ENCODE results near the gene HSPA12B. TPM values are rescaled to one million over a fixed set of nuclear protein-coding genes. Genes with fewer than 3 reads are reported as not detected.
A peak's percentile ranks its signal among the peaks of the same experiment; 100 is the strongest.

HSPA12B gene
- total RNA-seq, 6 donors from 2014 or later, result 18.4 to 53.7 (median 21.5) TPM

DNA sequence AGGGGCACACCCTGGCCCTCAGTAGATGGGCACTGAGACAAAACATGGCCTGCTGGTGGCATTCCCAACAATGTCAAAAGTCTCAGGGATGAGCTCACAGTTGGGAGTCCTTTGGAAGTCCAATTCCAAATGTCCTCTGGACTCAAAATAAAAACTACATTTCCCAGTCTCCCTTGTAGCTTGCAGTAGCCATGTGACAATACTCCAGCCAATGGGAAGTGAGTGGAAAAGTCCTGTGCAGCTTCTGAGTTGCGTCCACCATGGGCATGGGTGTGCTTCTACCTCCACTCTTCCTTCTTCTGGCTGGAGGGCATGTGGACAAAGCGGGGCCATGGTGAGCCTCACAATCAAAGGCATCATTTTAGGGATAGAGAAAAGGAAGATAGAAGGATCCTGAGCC lies 44.8 kb upstream of the HSPA12B start:
- TF ChIP-seq, protein P1, sequence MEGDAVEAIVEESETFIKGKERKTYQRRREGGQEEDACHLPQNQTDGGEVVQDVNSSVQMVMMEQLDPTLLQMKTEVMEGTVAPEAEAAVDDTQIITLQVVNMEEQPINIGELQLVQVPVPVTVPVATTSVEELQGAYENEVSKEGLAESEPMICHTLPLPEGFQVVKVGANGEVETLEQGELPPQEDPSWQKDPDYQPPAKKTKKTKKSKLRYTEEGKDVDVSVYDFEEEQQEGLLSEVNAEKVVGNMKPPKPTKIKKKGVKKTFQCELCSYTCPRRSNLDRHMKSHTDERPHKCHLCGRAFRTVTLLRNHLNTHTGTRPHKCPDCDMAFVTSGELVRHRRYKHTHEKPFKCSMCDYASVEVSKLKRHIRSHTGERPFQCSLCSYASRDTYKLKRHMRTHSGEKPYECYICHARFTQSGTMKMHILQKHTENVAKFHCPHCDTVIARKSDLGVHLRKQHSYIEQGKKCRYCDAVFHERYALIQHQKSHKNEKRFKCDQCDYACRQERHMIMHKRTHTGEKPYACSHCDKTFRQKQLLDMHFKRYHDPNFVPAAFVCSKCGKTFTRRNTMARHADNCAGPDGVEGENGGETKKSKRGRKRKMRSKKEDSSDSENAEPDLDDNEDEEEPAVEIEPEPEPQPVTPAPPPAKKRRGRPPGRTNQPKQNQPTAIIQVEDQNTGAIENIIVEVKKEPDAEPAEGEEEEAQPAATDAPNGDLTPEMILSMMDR (IDR thresholded peaks at IDR 0.05), result no peak
- TF ChIP-seq POLR2A (IDR thresholded peaks at IDR 0.05), result no peak
- TF ChIP-seq EP300 (IDR thresholded peaks at IDR 0.05), result no peak
- no peak for TF ChIP-seq POLR2AphosphoS5 (IDR thresholded peaks at IDR 0.05)
- no peaks in the 10 kb centered on the region for H3K36me3 ChIP-seq
- no peak for DNase-seq
- H3K27me3 ChIP-seq, result no peaks in the 10 kb centered on the region
- no peak overlapping the region for H3K4me3 ChIP-seq
- H3K9me3 ChIP-seq, result no peaks in the 10 kb centered on the region
- H3K4me1 ChIP-seq, result peaks cover 0 to 5% (median 2%) of the 10 kb centered on the region in 4 donors
- WGBS, 2 donors, result 57 to 71% methylated on average over 2 of the region's 2 CpGs
- H3K27ac ChIP-seq, result no peak overlapping the region
- ATAC-seq (ENCODE audit: low FRiP score in 2 of 2), result peak in 1 of 2 donors; percentile 84

DNA sequence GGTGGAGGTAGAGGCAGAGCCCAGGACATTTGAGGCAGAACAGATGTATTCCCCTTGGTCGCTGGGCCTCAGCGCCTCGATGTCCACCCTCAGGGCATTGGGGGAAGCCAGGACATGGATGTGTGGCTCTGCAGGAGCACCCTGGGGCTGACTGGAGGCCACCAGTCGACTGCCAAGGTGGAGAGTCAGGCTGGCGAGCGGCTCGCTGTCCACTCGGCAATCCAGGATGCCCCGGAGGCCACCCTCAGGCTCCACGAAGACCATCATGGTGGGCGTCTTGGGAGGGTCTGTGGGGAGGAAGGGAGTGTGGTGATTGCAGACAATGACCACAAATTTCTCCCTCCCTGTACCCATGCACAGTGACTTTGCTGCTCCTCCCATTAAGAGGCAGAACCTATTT lies 42.5 kb upstream of the HSPA12B start:
- H3K27me3 ChIP-seq, result no peaks in the 10 kb centered on the region
- H3K9me3 ChIP-seq, result no peaks in the 10 kb centered on the region
- WGBS, 2 donors, result 85 to 96% methylated on average over 8 to 11 of the region's 11 CpGs
- no peak for ATAC-seq (ENCODE audit: low FRiP score in 2 of 2)
- no peak overlapping the region for H3K4me3 ChIP-seq
- DNase-seq, result no peak
- no peaks in the 10 kb centered on the region for H3K36me3 ChIP-seq
- H3K4me1 ChIP-seq, result peaks cover 0 to 5% (median 2%) of the 10 kb centered on the region in 4 donors
- H3K27ac ChIP-seq, result no peak overlapping the region
- no peak for TF ChIP-seq POLR2AphosphoS5 (IDR thresholded peaks at IDR 0.05)
- no peak for TF ChIP-seq EP300 (IDR thresholded peaks at IDR 0.05)
- TF ChIP-seq, protein P1 (IDR thresholded peaks at IDR 0.05), result no peak
- TF ChIP-seq POLR2A (IDR thresholded peaks at IDR 0.05), result no peak

DNA sequence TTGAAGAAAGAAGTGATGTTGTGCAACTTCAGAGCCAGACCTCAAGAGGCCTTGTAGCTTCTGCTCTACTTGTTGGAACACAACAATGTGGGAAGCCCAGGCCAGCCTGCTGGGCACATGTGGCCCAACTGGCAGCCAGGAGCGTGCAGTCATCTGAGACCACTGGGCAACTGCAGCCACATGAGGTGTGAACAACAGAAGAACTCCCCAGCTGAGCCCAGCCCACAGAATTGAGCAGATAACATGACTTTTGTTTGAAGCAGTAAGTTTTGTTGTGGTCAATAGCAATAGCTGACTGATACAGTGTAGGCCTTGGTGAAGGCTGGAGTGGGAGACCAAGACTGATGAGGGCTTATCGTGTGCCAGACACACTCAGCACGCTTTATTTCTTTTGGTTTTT lies 42.1 kb upstream of the HSPA12B start:
- no peaks in the 10 kb centered on the region for H3K27me3 ChIP-seq
- H3K4me3 ChIP-seq, result no peak overlapping the region
- no peak overlapping the region for H3K27ac ChIP-seq
- 91 to 95% methylated on average over 2 to 3 of the region's 3 CpGs for WGBS, 2 donors
- H3K9me3 ChIP-seq, result no peaks in the 10 kb centered on the region
- TF ChIP-seq POLR2AphosphoS5 (IDR thresholded peaks at IDR 0.05) (no peak), EP300 (IDR thresholded peaks at IDR 0.05) (no peak), POLR2A (IDR thresholded peaks at IDR 0.05) (no peak)
- TF ChIP-seq, protein P1 (IDR thresholded peaks at IDR 0.05), result no peak
- H3K4me1 ChIP-seq, result peaks cover 0 to 5% (median 2%) of the 10 kb centered on the region in 4 donors
- DNase-seq (no peak), ATAC-seq (ENCODE audit: low FRiP score in 2 of 2) (no peak)
- no peaks in the 10 kb centered on the region for H3K36me3 ChIP-seq

DNA sequence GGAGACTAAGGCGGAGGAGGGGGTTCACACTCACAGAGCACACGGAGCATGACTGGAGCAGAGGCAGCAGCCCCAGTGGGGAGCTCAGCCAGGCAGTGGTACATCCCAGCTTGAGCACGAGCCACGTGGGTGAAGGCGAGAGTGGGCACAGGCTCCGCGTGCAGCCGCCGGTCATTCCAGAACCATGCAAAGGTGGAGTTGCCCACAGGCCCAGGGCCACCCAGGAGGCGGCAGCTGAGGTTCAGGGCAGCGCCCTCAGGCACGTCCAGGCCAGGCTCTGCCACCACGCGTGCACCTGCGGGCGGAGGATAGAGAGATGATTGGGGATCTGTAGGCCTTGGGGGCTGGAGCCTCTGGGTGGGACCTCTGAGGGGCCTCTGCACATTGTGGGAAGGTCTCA lies 41.2 kb upstream of the HSPA12B start:
- ATAC-seq (ENCODE audit: low FRiP score in 2 of 2) (no peak), DNase-seq (no peak)
- Histone ChIP-seq H3K27ac (no peak overlapping the region), H3K36me3 (no peaks in the 10 kb centered on the region), H3K27me3 (no peaks in the 10 kb centered on the region), H3K4me3 (no peak overlapping the region), H3K9me3 (peaks cover 0 to 2% (median 1%) of the 10 kb centered on the region in 4 donors), H3K4me1 (peaks cover 0 to 5% (median 2%) of the 10 kb centered on the region in 4 donors)
- TF ChIP-seq POLR2A (IDR thresholded peaks at IDR 0.05), result no peak
- no peak for TF ChIP-seq EP300 (IDR thresholded peaks at IDR 0.05)
- TF ChIP-seq, protein P1 (IDR thresholded peaks at IDR 0.05), result no peak
- no peak for TF ChIP-seq POLR2AphosphoS5 (IDR thresholded peaks at IDR 0.05)
- 91 to 97% methylated on average over 16 of the region's 16 CpGs for WGBS, 2 donors

DNA sequence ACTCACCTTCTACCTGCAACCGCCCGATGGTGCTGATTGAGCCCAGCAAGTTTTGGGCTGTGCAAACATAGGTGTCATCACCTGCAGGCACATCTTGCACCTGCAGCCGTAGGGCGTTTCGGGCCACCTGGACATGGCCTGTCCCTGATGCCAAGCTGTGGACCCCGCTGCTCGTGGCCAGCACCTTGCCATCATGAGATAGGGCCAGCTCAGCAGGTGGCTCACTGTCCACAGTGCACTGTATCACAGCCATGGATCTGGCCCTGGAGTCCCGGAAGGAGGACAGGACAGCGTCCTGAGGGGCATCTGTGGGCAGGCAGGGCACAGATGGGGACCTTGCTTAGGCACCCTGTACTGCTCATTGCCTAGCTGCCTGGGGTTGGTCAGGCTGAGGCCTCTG lies 40.6 kb upstream of the HSPA12B start:
- Histone ChIP-seq H3K9me3 (peaks cover 0 to 6% (median 2%) of the 10 kb centered on the region in 4 donors), H3K27ac (no peak overlapping the region), H3K27me3 (no peaks in the 10 kb centered on the region), H3K4me3 (no peak overlapping the region), H3K36me3 (no peaks in the 10 kb centered on the region), H3K4me1 (peaks cover 0 to 5% (median 0%) of the 10 kb centered on the region in 4 donors)
- TF ChIP-seq EP300 (IDR thresholded peaks at IDR 0.05), result no peak
- no peak for TF ChIP-seq POLR2A (IDR thresholded peaks at IDR 0.05)
- TF ChIP-seq POLR2AphosphoS5 (IDR thresholded peaks at IDR 0.05), result no peak
- TF ChIP-seq, protein P1 (IDR thresholded peaks at IDR 0.05), result no peak
- ATAC-seq (ENCODE audit: low FRiP score in 2 of 2) (no peak), DNase-seq (no peak)
- WGBS, 2 donors, result 80 to 92% methylated on average over 1 to 9 of the region's 9 CpGs

Data from upper lobe of left lung (tissue), 6 donors.